22Rv1 (cell line): ENCODE data around the gene CEP76.
A peak's percentile ranks its signal among the peaks of the same experiment; 100 is the strongest.

ENCODE experiments used
- H3K27ac ChIP-seq: fragments of 450-650 bp; 2 replicates; pipeline ENCODE4 v1.5.1; 2017
- CTCF ChIP-seq: fragments of 450-650 bp; IDR thresholded peaks from 2 replicates; pipeline ENCODE4 v1.5.1; 2017; ENCODE audit warnings: mild to moderate bottlenecking
- ZFX ChIP-seq: fragments of 450-650 bp; IDR thresholded peaks from 2 replicates; pipeline ENCODE4 v1.6.1; 2017; ENCODE audit warnings: antibody characterized with exemption, borderline replicate concordance

CEP76 gene

GRCh38 chr18:12703664-12704063 is 1.1 kb upstream of the CEP76 start:
- H3K27ac ChIP-seq: peak overlapping the region; percentile 87
- TF ChIP-seq CTCF (no peak), ZFX (no peak)

- no peak for TF ChIP-seq ZFX
- no peak for TF ChIP-seq CTCF
- peak overlapping the region; percentile 87 for H3K27ac ChIP-seq
Measured at GRCh38 chr18:12703096-12703567, 609 bp upstream of the CEP76 start.

GRCh38 chr18:12701161-12701560 is 1.4 kb downstream of the CEP76 start:
- H3K27ac ChIP-seq: no peak overlapping the region
- TF ChIP-seq CTCF: no peak
- TF ChIP-seq ZFX: no peak

- TF ChIP-seq ZFX: no peak
- TF ChIP-seq CTCF: no peak
- H3K27ac ChIP-seq: no peak overlapping the region
Measured at GRCh38 chr18:12699747-12700146, 2.8 kb downstream of the CEP76 start.

DNA sequence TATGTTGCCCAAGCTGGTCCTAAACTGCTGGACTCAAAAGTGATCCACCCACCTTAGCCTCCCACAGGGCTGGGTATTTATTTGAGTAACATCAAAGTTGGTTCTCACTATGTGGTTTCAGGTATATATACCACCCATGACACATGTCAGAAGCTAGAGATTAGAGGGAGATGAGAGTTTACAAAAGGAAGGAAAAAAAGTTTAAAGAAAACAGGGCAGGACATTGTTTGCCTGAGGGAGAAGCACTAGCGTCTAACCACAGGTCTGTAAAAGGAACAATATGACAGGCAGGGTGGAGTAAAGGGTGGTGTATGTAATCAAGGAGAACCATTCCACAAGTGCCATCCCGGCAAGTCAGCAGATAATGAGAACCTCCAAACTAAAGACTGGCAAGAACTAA is 8.5 kb downstream of the CEP76 start:
- no peak overlapping the region for H3K27ac ChIP-seq
- TF ChIP-seq CTCF: no peak
- no peak for TF ChIP-seq ZFX

DNA sequence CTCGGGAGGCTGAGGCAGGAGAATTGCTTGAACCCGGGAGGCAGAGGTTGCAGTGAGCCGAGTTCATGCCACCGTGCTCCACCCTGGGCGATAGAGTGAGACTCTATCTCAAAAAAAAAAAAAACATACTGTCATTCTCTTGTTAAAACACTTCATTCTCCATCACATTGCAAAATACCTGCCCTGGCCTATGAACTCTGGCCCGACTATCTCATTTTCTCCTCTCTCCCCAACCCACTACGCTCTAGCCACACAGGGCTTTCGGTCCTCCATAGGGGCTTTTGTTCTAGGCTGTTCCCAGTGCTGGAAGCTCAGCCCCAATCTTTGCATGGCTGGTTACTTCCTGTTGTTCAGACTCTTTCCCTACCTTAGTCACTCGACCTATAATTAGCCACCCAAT is 10.3 kb downstream of the CEP76 start:
- no peak overlapping the region for H3K27ac ChIP-seq
- TF ChIP-seq CTCF (no peak), ZFX (no peak)

DNA sequence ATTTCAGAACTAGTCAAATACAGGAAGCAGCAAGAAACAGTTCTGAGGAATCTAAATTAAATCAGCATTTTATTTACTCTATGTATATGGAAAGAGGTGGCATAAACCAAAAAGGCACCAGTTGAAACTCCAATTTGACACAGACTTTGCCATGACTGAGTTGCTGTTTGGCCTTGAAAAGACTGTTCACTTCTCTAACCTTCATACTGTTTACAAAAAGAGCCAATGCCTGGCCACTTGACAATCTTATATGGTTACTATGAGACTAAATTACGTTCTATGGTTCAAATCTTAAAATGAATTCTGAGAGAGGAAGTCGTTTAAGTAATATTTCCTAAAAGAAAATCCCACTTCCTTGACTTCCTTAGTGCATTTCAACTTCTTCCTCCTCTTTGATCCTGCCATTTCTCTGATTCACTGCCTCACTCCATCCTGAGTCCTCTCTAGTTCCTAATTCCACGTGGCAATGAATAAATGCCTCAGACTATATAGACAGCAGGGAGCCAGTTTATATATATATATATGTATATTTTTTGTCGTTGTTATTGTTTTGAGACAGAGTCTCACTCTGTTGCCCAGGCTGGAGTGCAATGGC is 13.2 kb downstream of the CEP76 start:
- no peak for TF ChIP-seq ZFX
- no peak for TF ChIP-seq CTCF
- H3K27ac ChIP-seq: no peak overlapping the region
